SK-N-SH (cell line): ENCODE results near the gene SLCO2A1. TPM values are rescaled to one million over a fixed set of nuclear protein-coding genes. Genes with fewer than 3 reads are reported as not detected.

ENCODE experiments used
- CTCF ChIA-PET: fragments of 300-600, 350-600 bp; formaldehyde crosslinking; extraction: SDS; loops from one replicate; lab custom pipeline; 2021; lab: Yijun Ruan, JAX
- POLR2A ChIA-PET: fragments of 350-600 bp; sonication (Branson Sonifier 250); formaldehyde crosslinking; extraction: SDS; loops from one replicate; lab custom pipeline; 2020; ENCODE audit warnings: antibody characterized with exemption, inconsistent platforms; lab: Yijun Ruan, JAX
- DNase-seq: peaks from one replicate; pipeline ENCODE4 v3.0.0; 2012
- H2AFZ ChIP-seq: fragments of 200-600 bp; sonication (generic); 2 replicates; pipeline ENCODE4 v1.8.1; 2016; ENCODE audit warnings: antibody characterized with exemption, mild to moderate bottlenecking, low read depth
- H3F3A ChIP-seq: fragments of 200-600 bp; sonication (generic); replicated peaks from 2 replicates; pipeline ENCODE3; 2016; ENCODE audit warnings: antibody characterized with exemption, mild to moderate bottlenecking; ENCODE audit not compliant: insufficient read depth
- H3K27ac ChIP-seq, 2 experiments: fragments of 200-500 bp in 1 of 2; fragments of 200-600 bp in 1 of 2; sonication (Bioruptor generic) in 1 of 2; sonication (generic), shearing (Covaris generic) in 1 of 2; 2 replicates each; pipeline versions ENCODE4 v1.5.1 to v1.6.1; 2014 to 2016; ENCODE audit warnings: low read depth in 2 of 2, inconsistent platforms in 1 of 2, low read length in 1 of 2, mild to moderate bottlenecking in 1 of 2, mixed read lengths in 1 of 2
- H3K27me3 ChIP-seq: fragments of 200-600 bp; sonication (generic), shearing (Covaris generic); 2 replicates; pipeline ENCODE4 v1.6.1; 2016; ENCODE audit warnings: mixed run types; ENCODE audit not compliant: insufficient read depth
- H3K36me3 ChIP-seq, 2 experiments: fragments of 200-500 bp in 1 of 2; fragments of 200-600 bp in 1 of 2; sonication (Bioruptor generic) in 1 of 2; sonication (generic) in 1 of 2; replicated peaks in 1 of 2; 2 replicates each; pipeline versions ENCODE3 to v1.5.1; 2014 to 2016; ENCODE audit warnings: low read length in 1 of 2, mild to moderate bottlenecking in 1 of 2; ENCODE audit not compliant: insufficient read depth in 2 of 2, control insufficient read depth in 1 of 2
- H3K4me1 ChIP-seq, 2 experiments: fragments of 200-500 bp in 1 of 2; fragments of 200-600 bp in 1 of 2; sonication (Bioruptor generic) in 1 of 2; sonication (generic), shearing (Covaris generic) in 1 of 2; 2 replicates each; pipeline versions ENCODE4 v1.5.1 to v1.6.1; 2014 to 2016; ENCODE audit warnings: low read depth in 1 of 2, low read length in 1 of 2, mixed run types in 1 of 2; ENCODE audit not compliant: insufficient read depth in 2 of 2, control insufficient read depth in 1 of 2
- H3K4me2 ChIP-seq: fragments of 200-600 bp; sonication (generic), shearing (Covaris generic); 2 replicates; pipeline ENCODE4 v1.6.1; 2017; ENCODE audit warnings: mixed run types
- H3K4me3 ChIP-seq, 2 experiments: fragments of 200-500 bp in 1 of 2; fragments of 200-600 bp in 1 of 2; sonication (Bioruptor generic) in 1 of 2; sonication (generic), shearing (Covaris generic) in 1 of 2; 2 replicates each; pipeline versions ENCODE4 v1.5.1 to v1.8.1; 2014 to 2016; ENCODE audit warnings: low read depth in 2 of 2, inconsistent platforms in 1 of 2, low read length in 1 of 2, mild to moderate bottlenecking in 1 of 2, mixed read lengths in 1 of 2, moderate library complexity in 1 of 2
- H3K79me2 ChIP-seq: fragments of 200-600 bp; sonication (generic); 2 replicates; pipeline ENCODE4 v1.8.1; 2017; ENCODE audit warnings: mild to moderate bottlenecking; ENCODE audit not compliant: insufficient read depth
- H3K9ac ChIP-seq: fragments of 200-600 bp; sonication (generic); 2 replicates; pipeline ENCODE4 v1.6.1; 2017; ENCODE audit warnings: mixed run types
- H3K9me2 ChIP-seq: fragments of 200-600 bp; sonication (generic); 2 replicates; pipeline ENCODE4 v1.6.1; 2017; ENCODE audit warnings: mixed run types
- H3K9me3 ChIP-seq: fragments of 200-600 bp; sonication (generic); 2 replicates; pipeline ENCODE4 v1.6.1; 2017; ENCODE audit warnings: mixed run types, mild to moderate bottlenecking, moderate library complexity
- H4K20me1 ChIP-seq: fragments of 200-600 bp; sonication (generic); 2 replicates; pipeline ENCODE4 v1.6.1; 2017; ENCODE audit warnings: mild to moderate bottlenecking, mixed run types; ENCODE audit not compliant: insufficient read depth
- ELF1 ChIP-seq: IDR thresholded peaks from 2 replicates; pipeline ENCODE4 v1.4.0; 2012
- EZH2phosphoT487 ChIP-seq: fragments of 200-600 bp; sonication (generic); IDR thresholded peaks from 2 replicates; pipeline ENCODE4 v1.6.1; 2017; ENCODE audit warnings: low read depth, mixed run types, mild to moderate bottlenecking, antibody characterized with exemption, moderate library complexity, borderline replicate concordance
- FOXM1 ChIP-seq: IDR thresholded peaks from 2 replicates; pipeline ENCODE4 v1.4.0; 2012; ENCODE audit warnings: low read depth, mild to moderate bottlenecking
- GABPA ChIP-seq: IDR thresholded peaks from 2 replicates; pipeline ENCODE4 v1.4.0; 2012; ENCODE audit warnings: low read depth, mild to moderate bottlenecking
- JUND ChIP-seq: IDR thresholded peaks from 2 replicates; pipeline ENCODE4 v1.4.0; 2012
- NFIC ChIP-seq: IDR thresholded peaks from 2 replicates; pipeline ENCODE4 v1.4.0; 2012; ENCODE audit warnings: borderline replicate concordance
- NRF1 ChIP-seq: IDR thresholded peaks from 2 replicates; pipeline ENCODE4 v1.6.1; 2012; ENCODE audit warnings: low read depth, mild to moderate bottlenecking, low read length
- RXRA ChIP-seq: IDR thresholded peaks from 2 replicates; pipeline ENCODE4 v1.4.0; 2012; ENCODE audit warnings: low read depth, mild to moderate bottlenecking, borderline replicate concordance
- SIN3A ChIP-seq: IDR thresholded peaks from 2 replicates; pipeline ENCODE4 v1.6.1; 2012; ENCODE audit warnings: low read depth, mild to moderate bottlenecking, low read length, moderate library complexity, borderline replicate concordance
- SMC3 ChIP-seq: IDR thresholded peaks from 2 replicates; pipeline ENCODE4 v1.6.1; 2012; ENCODE audit warnings: low read depth, low read length, improper control_type of control experiment
- TEAD4 ChIP-seq: IDR thresholded peaks from 2 replicates; pipeline ENCODE4 v1.4.0; 2012; ENCODE audit warnings: mild to moderate bottlenecking, borderline replicate concordance; ENCODE audit not compliant: insufficient read depth
- YY1 ChIP-seq: IDR thresholded peaks from 2 replicates; pipeline ENCODE4 v1.4.0; 2012; ENCODE audit warnings: low read depth, mild to moderate bottlenecking
- WGBS: methylation state at CpG from one replicate; pipeline ENCODE4 v1.1.6; 2017; ENCODE audit warnings: low lambda C conversion rate; 5-methylcytosine and 5-hydroxymethylcytosine counted together
- polyA plus RNA-seq, 3 experiments: library from polyadenylated mRNA; depleted of rRNA; stranded (reverse); fragments of >200 nt; gene quantifications; 2 replicates each; pipeline ENCODE4 v1.2.3, GENCODE V29; 2012
- TF ChIP-seq, protein P1 (sequence below): fragments of 150-350 bp; IDR thresholded peaks from 2 replicates; pipeline ENCODE4 v1.6.1; 2016; ENCODE audit warnings: mild to moderate bottlenecking, low read depth, low read length
- TF ChIP-seq, protein P2 (sequence below): IDR thresholded peaks from 2 replicates; pipeline ENCODE4 v1.4.0; 2012; ENCODE audit warnings: low read depth, borderline replicate concordance
- TF ChIP-seq, protein P3 (sequence below): fragments of 200-600 bp; sonication (generic); IDR thresholded peaks from 2 replicates; pipeline ENCODE4 v1.6.1; 2017; ENCODE audit warnings: antibody characterized with exemption, mild to moderate bottlenecking, moderate library complexity
- TF ChIP-seq, protein P4 (sequence below): IDR thresholded peaks from 2 replicates; pipeline ENCODE4 v1.4.0; 2012; ENCODE audit warnings: low read depth, borderline replicate concordance

SLCO2A1 gene
- polyA plus RNA-seq, 1 of the 3 experiments (the other 2 are of a cell fraction) = 9.3 TPM

DNA sequence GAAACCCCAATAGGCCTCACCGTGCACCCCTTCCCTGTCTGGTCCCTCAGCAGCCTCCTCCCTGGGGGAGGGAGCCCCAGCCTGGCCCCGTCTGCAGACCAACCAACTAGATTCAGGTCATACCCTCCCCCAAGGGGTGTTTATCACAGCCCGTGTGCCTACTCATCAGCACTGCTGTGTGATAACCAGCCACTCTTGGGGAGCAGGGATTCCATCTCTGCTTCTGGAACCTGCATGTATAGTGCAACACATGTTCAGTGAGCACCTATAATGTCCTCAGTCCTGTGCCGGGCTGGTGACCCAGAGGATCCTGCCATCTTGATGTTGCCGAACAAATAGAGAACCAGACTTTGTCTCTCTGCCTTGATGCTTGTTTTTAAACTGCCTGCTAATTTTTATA is 6.6 kb upstream of the SLCO2A1 start:
- Histone ChIP-seq H3K27ac (no peak overlapping the region), H3K36me3 (no peaks in the 10 kb centered on the region), H3F3A (no peaks in the 10 kb centered on the region), H3K4me2 (no peak overlapping the region), H3K4me1 (no peaks in the 10 kb centered on the region), H3K9ac (no peak overlapping the region), H3K4me3 (no peak overlapping the region), H2AFZ (no peak overlapping the region), H4K20me1 (no peaks in the 10 kb centered on the region), H3K27me3 (no peaks in the 10 kb centered on the region), H3K9me3 (no peaks in the 10 kb centered on the region), H3K9me2 (no peaks in the 10 kb centered on the region), H3K79me2 (no peaks in the 10 kb centered on the region)
- WGBS = 95% methylated on average over 4 of the region's 5 CpGs
- CTCF ChIA-PET = no interaction called here
- TF ChIP-seq, protein P1, sequence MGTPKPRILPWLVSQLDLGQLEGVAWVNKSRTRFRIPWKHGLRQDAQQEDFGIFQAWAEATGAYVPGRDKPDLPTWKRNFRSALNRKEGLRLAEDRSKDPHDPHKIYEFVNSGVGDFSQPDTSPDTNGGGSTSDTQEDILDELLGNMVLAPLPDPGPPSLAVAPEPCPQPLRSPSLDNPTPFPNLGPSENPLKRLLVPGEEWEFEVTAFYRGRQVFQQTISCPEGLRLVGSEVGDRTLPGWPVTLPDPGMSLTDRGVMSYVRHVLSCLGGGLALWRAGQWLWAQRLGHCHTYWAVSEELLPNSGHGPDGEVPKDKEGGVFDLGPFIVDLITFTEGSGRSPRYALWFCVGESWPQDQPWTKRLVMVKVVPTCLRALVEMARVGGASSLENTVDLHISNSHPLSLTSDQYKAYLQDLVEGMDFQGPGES = no peak
- TF ChIP-seq, protein P2, sequence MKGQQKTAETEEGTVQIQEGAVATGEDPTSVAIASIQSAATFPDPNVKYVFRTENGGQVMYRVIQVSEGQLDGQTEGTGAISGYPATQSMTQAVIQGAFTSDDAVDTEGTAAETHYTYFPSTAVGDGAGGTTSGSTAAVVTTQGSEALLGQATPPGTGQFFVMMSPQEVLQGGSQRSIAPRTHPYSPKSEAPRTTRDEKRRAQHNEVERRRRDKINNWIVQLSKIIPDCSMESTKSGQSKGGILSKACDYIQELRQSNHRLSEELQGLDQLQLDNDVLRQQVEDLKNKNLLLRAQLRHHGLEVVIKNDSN = no peak
- TF ChIP-seq TEAD4 (no peak), RXRA (no peak), SIN3A (no peak), GABPA (no peak), ELF1 (no peak), FOXM1 (no peak), NRF1 (no peak), EZH2phosphoT487 (no peak), NFIC (no peak), SMC3 (no peak), YY1 (no peak), JUND (no peak)
- TF ChIP-seq, protein P3, sequence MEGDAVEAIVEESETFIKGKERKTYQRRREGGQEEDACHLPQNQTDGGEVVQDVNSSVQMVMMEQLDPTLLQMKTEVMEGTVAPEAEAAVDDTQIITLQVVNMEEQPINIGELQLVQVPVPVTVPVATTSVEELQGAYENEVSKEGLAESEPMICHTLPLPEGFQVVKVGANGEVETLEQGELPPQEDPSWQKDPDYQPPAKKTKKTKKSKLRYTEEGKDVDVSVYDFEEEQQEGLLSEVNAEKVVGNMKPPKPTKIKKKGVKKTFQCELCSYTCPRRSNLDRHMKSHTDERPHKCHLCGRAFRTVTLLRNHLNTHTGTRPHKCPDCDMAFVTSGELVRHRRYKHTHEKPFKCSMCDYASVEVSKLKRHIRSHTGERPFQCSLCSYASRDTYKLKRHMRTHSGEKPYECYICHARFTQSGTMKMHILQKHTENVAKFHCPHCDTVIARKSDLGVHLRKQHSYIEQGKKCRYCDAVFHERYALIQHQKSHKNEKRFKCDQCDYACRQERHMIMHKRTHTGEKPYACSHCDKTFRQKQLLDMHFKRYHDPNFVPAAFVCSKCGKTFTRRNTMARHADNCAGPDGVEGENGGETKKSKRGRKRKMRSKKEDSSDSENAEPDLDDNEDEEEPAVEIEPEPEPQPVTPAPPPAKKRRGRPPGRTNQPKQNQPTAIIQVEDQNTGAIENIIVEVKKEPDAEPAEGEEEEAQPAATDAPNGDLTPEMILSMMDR = no peak
- TF ChIP-seq, protein P4, sequence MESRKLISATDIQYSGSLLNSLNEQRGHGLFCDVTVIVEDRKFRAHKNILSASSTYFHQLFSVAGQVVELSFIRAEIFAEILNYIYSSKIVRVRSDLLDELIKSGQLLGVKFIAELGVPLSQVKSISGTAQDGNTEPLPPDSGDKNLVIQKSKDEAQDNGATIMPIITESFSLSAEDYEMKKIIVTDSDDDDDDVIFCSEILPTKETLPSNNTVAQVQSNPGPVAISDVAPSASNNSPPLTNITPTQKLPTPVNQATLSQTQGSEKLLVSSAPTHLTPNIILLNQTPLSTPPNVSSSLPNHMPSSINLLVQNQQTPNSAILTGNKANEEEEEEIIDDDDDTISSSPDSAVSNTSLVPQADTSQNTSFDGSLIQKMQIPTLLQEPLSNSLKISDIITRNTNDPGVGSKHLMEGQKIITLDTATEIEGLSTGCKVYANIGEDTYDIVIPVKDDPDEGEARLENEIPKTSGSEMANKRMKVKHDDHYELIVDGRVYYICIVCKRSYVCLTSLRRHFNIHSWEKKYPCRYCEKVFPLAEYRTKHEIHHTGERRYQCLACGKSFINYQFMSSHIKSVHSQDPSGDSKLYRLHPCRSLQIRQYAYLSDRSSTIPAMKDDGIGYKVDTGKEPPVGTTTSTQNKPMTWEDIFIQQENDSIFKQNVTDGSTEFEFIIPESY = no peak
- DNase-seq = no peak
- POLR2A ChIA-PET = no interaction called here
